WTC11 (cell line): ENCODE measurements around the gene LTN1. TPM values are rescaled to one million over a fixed set of nuclear protein-coding genes. Genes with fewer than 3 reads are reported as not detected.

Experiments used
- ATAC-seq: fragments of 200-7000 bp; cut with Tn5 transposase; 2 replicates; pipeline ENCODE4 v1.10.0; 2021; ENCODE audit warnings: mild to moderate bottlenecking, moderate library complexity
- CTCF ChIA-PET: fragments of 300-600 bp; sonication (Branson Sonifier 250); formaldehyde crosslinking; loops from one replicate; lab custom pipeline; 2021; ENCODE audit warnings: antibody characterized with exemption; lab: Charles Lee
- POLR2A ChIA-PET: fragments of 350-600 bp; sonication (Branson Sonifier 250); formaldehyde crosslinking; loops from one replicate; lab custom pipeline; 2021; ENCODE audit warnings: antibody characterized with exemption; lab: Charles Lee
- DNase-seq: peaks from one replicate; pipeline ENCODE4 v3.0.0; 2021; ENCODE audit warnings: low spot score
- H3K27ac Mint-ChIP-seq: 2 replicates; pipeline ENCODE4 v1.8.0; 2021; ENCODE audit warnings: mixed read lengths
- H3K27me3 Mint-ChIP-seq: 2 replicates; pipeline ENCODE4 v1.8.0; 2021; ENCODE audit warnings: low read depth, mild to moderate bottlenecking, moderate library complexity, mixed read lengths
- H3K36me3 Mint-ChIP-seq: 2 replicates; pipeline ENCODE4 v1.8.0; 2021; ENCODE audit warnings: mixed read lengths
- H3K4me1 Mint-ChIP-seq: 2 replicates; pipeline ENCODE4 v1.8.0; 2022; ENCODE audit warnings: mixed read lengths
- H3K4me3 Mint-ChIP-seq: 2 replicates; pipeline ENCODE4 v1.8.0; 2021; ENCODE audit warnings: mild to moderate bottlenecking, moderate library complexity, mixed read lengths
- H3K9me3 Mint-ChIP-seq: 2 replicates; pipeline ENCODE4 v1.8.0; 2021; ENCODE audit warnings: mixed read lengths
- ARID4B ChIP-seq: sonication (generic); formaldehyde crosslinking; IDR thresholded peaks from 2 replicates; pipeline ENCODE4 v1.8.0; 2023; ENCODE audit warnings: missing genetic modification reagents, mild to moderate bottlenecking, borderline replicate concordance
- ATF6 ChIP-seq: sonication (generic); formaldehyde crosslinking; IDR thresholded peaks from 2 replicates; pipeline ENCODE4 v1.8.1; 2023; ENCODE audit warnings: mild to moderate bottlenecking, missing genetic modification reagents
- CTCF ChIP-seq: fragments of 200-600 bp; IDR thresholded peaks from 2 replicates; pipeline ENCODE4 v1.8.0; 2022; ENCODE audit warnings: antibody characterized with exemption
- ELF4 ChIP-seq: sonication (generic); formaldehyde crosslinking; IDR thresholded peaks from 2 replicates; pipeline ENCODE4 v1.8.1; 2022; ENCODE audit warnings: low read depth, mild to moderate bottlenecking, moderate library complexity, missing genetic modification reagents
- FOXK1 ChIP-seq: sonication (generic); formaldehyde crosslinking; IDR thresholded peaks from 2 replicates; pipeline ENCODE4 v1.8.0; 2022; ENCODE audit warnings: mild to moderate bottlenecking, moderate library complexity, missing genetic modification reagents
- FOXP4 ChIP-seq: sonication (generic); formaldehyde crosslinking; IDR thresholded peaks from 2 replicates; pipeline ENCODE4 v1.8.0; 2022; ENCODE audit warnings: mild to moderate bottlenecking, missing genetic modification reagents
- HMGXB4 ChIP-seq: sonication (generic); formaldehyde crosslinking; IDR thresholded peaks from 2 replicates; pipeline ENCODE4 v1.8.1; 2023; ENCODE audit warnings: mild to moderate bottlenecking, moderate library complexity, missing genetic modification reagents
- JAZF1 ChIP-seq: fragments of 250-450 bp; sonication (Bioruptor Pico); IDR thresholded peaks from 2 replicates; pipeline ENCODE4 v1.9.0; 2021; ENCODE audit warnings: moderate library complexity, mild to moderate bottlenecking, inconsistent platforms
- MLX ChIP-seq: sonication (generic); formaldehyde crosslinking; IDR thresholded peaks from 2 replicates; pipeline ENCODE4 v1.8.1; 2023; ENCODE audit warnings: mild to moderate bottlenecking, missing genetic modification reagents, moderate library complexity
- NR1H2 ChIP-seq: sonication (generic); formaldehyde crosslinking; IDR thresholded peaks from 2 replicates; pipeline ENCODE4 v1.9.0; 2021; ENCODE audit warnings: mild to moderate bottlenecking, moderate library complexity, missing genetic modification reagents
- PRRX2 ChIP-seq: fragments of 250-450 bp; sonication (Bioruptor Pico); IDR thresholded peaks from 2 replicates; pipeline ENCODE4 v1.8.0; 2021; ENCODE audit warnings: mild to moderate bottlenecking
- SOX15 ChIP-seq: fragments of 250-450 bp; sonication (Bioruptor Pico); IDR thresholded peaks from 2 replicates; pipeline ENCODE4 v1.9.0; 2021; ENCODE audit warnings: mild to moderate bottlenecking
- TEAD4 ChIP-seq: sonication (generic); formaldehyde crosslinking; IDR thresholded peaks from 2 replicates; pipeline ENCODE4 v1.8.0; 2022; ENCODE audit warnings: mild to moderate bottlenecking, missing genetic modification reagents
- USF2 ChIP-seq: sonication (generic); formaldehyde crosslinking; IDR thresholded peaks from 2 replicates; pipeline ENCODE4 v1.8.1; 2023; ENCODE audit warnings: mild to moderate bottlenecking, missing genetic modification reagents, moderate library complexity
- ZNF396 ChIP-seq: fragments of 250-450 bp; sonication (Bioruptor Pico); IDR thresholded peaks from 2 replicates; pipeline ENCODE4 v1.8.0; 2021; ENCODE audit warnings: mild to moderate bottlenecking, moderate library complexity, borderline replicate concordance
- ZNF423 ChIP-seq: fragments of 250-450 bp; sonication (Bioruptor Pico); IDR thresholded peaks from 2 replicates; pipeline ENCODE4 v2.1.2; 2022; ENCODE audit warnings: mild to moderate bottlenecking, moderate library complexity
- ZNF671 ChIP-seq: fragments of 250-450 bp; sonication (Bioruptor Pico); IDR thresholded peaks from 2 replicates; pipeline ENCODE4 v1.8.0; 2021; ENCODE audit warnings: mild to moderate bottlenecking
- ZSCAN18 ChIP-seq: fragments of 250-450 bp; sonication (Bioruptor Pico); IDR thresholded peaks from 2 replicates; pipeline ENCODE4 v2.1.2; 2022; ENCODE audit warnings: mild to moderate bottlenecking, moderate library complexity
- total RNA-seq: library from RNA; stranded (reverse); gene quantifications from 3 replicates; pipeline ENCODE4 v1.2.3, GENCODE V29; 2021

Gene LTN1
- total RNA-seq, 1 experiment from 2014 or later, result 23.0 TPM

GRCh38 chr21:28937737-28938136 lies 54.9 kb downstream of the LTN1 start:
- Mint-ChIP-seq H3K4me3 (no peak overlapping the region), H3K4me1 (0 out of 2 replicates have a peak, but pooled peaks cover 2% of the 10 kb centered on the region), H3K27ac (no peak overlapping the region), H3K9me3 (no peaks in the 10 kb centered on the region), H3K27me3 (no peaks in the 10 kb centered on the region), H3K36me3 (peaks cover 24% of the 10 kb centered on the region)
- ChIA-PET CTCF (no interaction called here), POLR2A (no interaction called here)
- DNase-seq, result no peak
- no peak for TF ChIP-seq CTCF
- TF ChIP-seq ATF6 (CRISPR knock-in tag), result no peak
- TF ChIP-seq ZNF423, result no peak
- TF ChIP-seq FOXP4 (CRISPR knock-in tag), result no peak
- no peak for TF ChIP-seq HMGXB4 (CRISPR knock-in tag)
- no peak for TF ChIP-seq PRRX2 (CRISPR knock-in tag)
- no peak for TF ChIP-seq SOX15 (CRISPR knock-in tag)
- no peak for TF ChIP-seq TEAD4
- no peak for TF ChIP-seq USF2 (CRISPR knock-in tag)
- TF ChIP-seq NR1H2 (CRISPR knock-in tag), result no peak
- TF ChIP-seq ZNF396 (CRISPR knock-in tag), result no peak
- TF ChIP-seq JAZF1 (CRISPR knock-in tag), result no peak
- ATAC-seq, result no peak

GRCh38 chr21:28936721-28937120 lies 56.0 kb downstream of the LTN1 start:
- H3K27ac Mint-ChIP-seq, result no peak overlapping the region
- no peaks in the 10 kb centered on the region for H3K27me3 Mint-ChIP-seq
- POLR2A ChIA-PET, result no interaction called here
- H3K4me3 Mint-ChIP-seq, result no peak overlapping the region
- H3K36me3 Mint-ChIP-seq, result peaks cover 20% of the 10 kb centered on the region
- ATAC-seq, result no peak
- H3K4me1 Mint-ChIP-seq, result 0 out of 2 replicates have a peak, but pooled peaks cover 2% of the 10 kb centered on the region
- CTCF ChIA-PET, result no interaction called here
- DNase-seq, result no peak
- H3K9me3 Mint-ChIP-seq, result no peaks in the 10 kb centered on the region
- TF ChIP-seq ZSCAN18 (CRISPR knock-in tag) (no peak), ELF4 (CRISPR knock-in tag) (no peak), ZNF671 (CRISPR knock-in tag) (no peak), ARID4B (CRISPR knock-in tag) (no peak), MLX (CRISPR knock-in tag) (no peak), CTCF (no peak), FOXK1 (CRISPR knock-in tag) (no peak)
